ENCODE results near the gene ZNF319.
A peak's percentile ranks its signal among the peaks of the same experiment; 100 is the strongest.

ZNF319 gene

GRCh38 chr16:58036943-58037342, 36.5 kb upstream of the ZNF319 start:
- no peak for DNase-seq

DNA sequence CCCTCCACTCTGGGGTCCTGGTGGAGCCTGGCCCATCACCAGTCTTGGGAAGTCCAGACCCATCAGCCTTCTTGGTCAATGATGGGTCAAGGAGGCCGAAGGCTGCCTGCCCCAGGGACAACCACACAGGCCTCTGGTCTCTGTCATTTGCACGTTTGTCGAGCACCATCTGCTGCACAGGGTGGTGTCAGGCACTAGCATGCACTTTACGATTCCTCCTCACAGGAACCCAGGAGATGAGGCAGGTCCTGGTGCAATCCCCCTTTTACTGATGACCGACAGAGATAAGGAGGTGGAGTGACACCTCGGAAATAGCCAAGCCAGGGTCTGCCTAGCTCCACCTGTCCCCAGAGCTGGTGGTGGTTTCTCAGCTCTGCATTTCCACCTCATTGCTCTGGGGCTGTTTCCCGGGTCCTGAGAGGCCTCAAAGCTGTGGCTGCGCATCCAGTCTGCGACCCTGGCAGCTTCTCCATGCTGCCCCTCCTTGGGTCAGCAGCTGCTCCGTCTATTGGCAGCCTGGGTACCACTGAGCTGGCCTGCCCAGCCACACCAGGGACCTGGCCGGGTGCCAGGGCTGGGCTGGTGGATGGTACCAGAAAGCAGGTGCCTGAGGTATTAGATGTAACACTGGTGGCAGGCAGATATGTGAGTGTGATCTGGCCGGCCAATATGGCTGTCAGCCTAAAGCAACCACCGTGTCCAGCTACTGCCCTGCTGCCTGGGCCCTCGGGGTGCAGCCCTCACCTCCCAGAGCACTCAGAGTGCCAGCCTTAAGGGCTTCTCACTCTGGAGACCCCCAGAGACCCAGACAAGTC, 35.1 kb upstream of the ZNF319 start:
- no peak for DNase-seq

GRCh38 chr16:58034774-58035173, 34.3 kb upstream of the ZNF319 start:
- no peak for DNase-seq

DNA sequence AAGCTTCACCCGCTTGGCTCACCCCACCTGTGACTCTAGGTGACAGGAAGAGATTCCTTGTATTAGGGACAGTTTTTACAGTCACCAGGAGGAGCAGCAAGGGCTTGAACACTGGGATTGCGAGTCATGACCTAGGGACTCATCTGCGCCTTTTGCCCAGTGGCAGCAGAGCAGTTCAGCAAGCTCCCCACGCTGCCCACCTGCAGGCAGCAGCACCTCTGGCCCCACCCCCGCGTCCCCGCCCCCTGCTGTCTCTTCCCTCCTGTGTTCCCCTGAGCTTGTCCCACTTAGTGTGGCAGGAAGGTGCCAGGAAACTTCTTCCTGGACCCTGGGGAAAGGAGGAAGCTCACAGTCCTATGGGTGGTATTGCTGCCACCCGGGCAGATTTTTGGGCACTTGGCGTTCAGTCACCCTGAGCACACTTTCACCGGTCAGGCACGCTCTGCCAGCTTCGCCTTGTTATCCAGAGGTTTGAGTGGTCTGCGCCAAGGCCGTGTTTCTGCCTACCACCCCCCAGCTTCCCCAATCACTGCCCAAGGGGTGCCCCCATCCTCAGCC, 33.7 kb upstream of the ZNF319 start:
- DNase-seq: no peak

DNA sequence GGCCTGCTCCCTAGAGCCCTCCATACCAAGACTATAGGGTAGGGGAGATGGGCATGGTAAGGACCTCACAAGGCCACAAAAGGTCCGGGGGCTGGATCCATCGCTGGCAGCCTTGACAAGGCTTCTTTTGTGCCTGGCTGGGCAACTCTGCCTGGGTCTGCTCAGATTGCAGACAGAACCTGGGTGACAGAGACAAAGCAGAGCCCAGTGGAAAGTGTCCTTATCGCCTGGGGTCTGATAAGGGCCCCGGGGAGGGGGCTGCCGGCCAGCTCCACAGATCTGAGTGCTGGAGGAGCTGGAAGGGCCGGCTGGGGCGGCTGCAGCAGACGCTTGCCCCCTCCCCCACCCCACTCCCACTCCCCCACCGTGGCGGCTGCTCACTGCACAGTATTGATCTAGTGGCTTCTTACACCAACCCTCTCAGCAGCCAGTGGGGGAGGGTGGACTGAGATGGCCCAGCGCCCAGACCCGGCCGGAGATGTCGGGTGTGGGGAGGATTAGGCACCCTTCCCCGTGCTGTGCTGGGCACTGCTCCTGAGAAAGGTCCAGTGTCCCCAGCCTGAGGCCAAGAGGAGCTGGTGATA, 32.3 kb upstream of the ZNF319 start:
- no peak for DNase-seq

- no peak for DNase-seq
These were observed 30.7 kb upstream of the ZNF319 start for GRCh38 chr16:58031016-58031800.

GRCh38 chr16:58030136-58030840, 29.8 kb upstream of the ZNF319 start:
- no peak for DNase-seq

DNA sequence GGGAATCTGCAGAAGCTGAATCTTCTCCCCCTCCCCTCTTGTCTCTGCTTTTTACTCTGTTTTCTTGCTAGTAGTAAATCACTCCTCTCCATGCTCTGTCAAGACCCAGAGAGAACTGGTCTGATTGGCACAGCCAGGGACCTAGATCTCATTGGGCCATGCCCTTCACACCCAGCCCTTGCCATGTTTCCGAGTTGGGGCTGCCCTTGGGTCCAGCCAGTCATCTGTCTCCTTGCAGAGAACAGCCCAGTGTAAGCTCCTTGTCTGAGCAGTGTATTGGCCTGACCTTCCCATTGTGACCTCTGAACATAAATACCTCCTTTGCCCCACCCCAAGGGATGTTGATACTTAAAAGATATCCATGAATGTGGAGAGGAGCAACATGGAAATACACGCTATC, 28.9 kb upstream of the ZNF319 start:
- DNase-seq: no peak

- DNase-seq: no peak
These were observed 28.1 kb upstream of the ZNF319 start for GRCh38 chr16:58028541-58029070.

DNA sequence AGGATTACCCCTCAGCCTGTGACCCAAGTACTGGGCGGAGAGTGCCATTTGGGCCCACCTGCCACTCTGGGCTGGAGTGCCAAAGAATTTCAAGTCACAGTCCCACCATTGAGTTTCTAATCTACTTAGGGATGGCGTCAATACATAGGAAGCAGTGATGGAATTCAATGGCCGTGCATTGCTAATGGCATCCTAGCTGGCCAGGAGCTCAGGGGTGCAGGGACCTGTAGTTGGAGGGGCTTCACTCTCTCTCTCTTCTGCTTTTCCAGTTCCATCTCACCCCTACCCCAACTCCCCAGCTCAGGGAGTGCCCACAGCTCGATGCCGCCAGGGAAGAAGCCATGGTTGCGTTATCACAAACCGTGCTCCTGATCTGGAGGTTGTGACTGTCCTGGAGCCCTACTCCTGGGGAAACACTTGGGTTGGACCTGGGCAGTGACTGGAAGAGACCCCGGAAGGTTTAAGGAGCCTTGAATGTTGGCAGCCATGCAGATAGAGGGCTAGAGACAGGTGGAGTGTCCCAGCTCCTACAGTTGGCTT, 27.5 kb upstream of the ZNF319 start:
- no peak for DNase-seq

DNA sequence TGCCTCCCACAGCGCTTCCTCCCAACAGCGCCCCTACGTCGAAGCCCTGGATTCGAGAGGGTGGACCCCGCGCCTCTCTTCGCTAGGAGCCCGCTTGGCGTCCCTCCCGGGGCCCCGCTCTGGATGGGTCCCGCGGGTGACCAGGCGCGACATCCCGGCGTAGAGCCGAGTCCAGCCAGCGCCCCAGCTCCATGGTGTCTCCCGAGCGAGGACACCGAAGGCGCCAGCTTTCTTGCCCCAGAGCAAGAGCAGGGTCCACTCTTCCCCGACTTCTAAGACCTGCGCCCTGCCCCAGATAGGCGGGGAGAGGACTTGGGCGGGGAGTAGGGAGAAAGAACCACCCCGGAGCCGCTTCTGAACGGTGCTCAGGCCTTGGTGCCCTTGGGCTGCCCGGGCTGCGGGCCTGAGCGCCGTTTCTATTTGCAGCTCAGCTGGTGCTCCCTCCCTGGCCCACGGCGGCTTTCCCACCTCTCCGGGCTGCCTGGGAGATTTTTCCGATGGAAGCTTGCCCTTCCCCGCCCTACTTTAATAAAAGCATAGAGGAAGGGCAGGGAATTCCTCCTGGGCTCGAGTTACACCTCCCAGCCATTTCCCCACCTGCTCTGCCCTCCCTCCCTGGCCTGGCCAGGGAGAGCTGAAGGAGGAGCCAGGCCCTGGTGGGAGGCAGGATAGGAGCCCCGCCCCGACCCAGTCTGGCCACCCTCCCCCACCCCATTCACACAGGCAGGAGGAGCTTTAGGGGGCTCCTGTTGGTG, 26.9 kb upstream of the ZNF319 start:
- DNase-seq: no peak

DNA sequence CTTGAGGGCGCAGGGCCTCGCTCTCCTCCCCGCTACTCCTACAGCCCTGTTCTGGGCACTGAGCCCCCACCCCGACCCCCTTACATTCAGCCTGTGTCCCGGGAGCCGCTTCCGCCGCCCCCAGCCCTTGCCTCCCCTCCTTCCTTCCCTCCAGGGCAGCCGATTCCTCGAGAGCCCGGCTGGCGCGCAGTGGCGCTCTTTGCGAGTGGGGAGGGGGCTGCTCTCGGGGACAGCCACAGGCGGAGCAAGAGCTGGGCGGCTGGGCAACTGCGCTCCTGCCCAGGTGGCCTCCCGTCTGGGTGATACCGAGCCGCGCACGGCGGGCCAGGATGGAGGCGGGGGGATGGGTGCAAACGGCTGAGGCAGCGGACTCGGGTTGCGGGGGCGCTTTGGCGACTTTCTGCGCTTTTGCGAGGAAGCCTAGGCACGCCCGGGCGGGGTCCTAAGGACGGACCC, 26.3 kb upstream of the ZNF319 start:
- no peak for DNase-seq

GRCh38 chr16:58026139-58026704, 25.8 kb upstream of the ZNF319 start:
- no peak for DNase-seq

DNA sequence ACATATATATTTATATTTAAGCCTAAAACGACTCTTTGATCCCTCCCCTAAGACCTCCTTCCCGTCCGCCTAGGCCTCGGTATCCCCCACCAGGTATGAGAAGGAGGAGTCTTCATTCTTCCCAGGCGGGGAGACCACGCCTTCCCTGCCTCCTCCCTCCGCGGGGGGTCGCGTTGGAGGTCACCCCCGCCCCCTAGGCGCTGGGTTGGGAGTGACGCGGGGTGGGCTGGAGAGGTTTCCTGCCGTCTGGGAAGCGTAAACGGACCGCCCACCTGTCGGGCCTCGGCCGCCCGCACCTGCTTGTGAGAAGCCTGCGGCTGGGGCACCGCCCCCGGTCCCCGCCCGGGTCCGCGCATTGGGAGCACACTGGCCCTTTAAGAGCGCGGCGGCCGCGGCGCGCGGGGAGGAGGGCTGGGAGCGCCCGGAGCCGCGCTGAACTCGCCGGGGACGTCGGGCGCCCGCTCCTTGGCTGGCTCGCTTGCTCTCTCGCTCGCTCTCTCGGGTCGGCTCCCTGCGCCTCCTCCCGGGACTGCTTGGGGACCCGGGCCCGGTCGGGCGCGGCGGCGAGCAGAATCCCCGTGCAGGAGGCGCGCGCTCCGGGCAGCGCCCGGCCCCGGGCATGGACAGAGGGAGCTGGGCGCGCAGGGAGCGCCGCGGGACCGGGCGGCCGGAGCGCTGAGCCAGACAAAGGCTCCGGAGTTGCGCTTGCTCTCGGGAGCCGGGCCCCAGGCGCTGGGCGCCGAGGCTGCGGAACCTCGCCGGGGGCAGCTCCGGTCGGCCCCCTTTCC, 25.1 kb upstream of the ZNF319 start, which contains the start of gene MMP15:
MMP15 (plus strand) TSS at position 404 of the 788 bp plus-strand sequence. CDS start 597 bp downstream, outside the sequence.
- DNase-seq: peak; percentile 45

- DNase-seq: no peak
These were observed 24.2 kb upstream of the ZNF319 start for GRCh38 chr16:58024486-58025350.

- DNase-seq: no peak
These were observed 22.3 kb upstream of the ZNF319 start for GRCh38 chr16:58022601-58023371.

DNA sequence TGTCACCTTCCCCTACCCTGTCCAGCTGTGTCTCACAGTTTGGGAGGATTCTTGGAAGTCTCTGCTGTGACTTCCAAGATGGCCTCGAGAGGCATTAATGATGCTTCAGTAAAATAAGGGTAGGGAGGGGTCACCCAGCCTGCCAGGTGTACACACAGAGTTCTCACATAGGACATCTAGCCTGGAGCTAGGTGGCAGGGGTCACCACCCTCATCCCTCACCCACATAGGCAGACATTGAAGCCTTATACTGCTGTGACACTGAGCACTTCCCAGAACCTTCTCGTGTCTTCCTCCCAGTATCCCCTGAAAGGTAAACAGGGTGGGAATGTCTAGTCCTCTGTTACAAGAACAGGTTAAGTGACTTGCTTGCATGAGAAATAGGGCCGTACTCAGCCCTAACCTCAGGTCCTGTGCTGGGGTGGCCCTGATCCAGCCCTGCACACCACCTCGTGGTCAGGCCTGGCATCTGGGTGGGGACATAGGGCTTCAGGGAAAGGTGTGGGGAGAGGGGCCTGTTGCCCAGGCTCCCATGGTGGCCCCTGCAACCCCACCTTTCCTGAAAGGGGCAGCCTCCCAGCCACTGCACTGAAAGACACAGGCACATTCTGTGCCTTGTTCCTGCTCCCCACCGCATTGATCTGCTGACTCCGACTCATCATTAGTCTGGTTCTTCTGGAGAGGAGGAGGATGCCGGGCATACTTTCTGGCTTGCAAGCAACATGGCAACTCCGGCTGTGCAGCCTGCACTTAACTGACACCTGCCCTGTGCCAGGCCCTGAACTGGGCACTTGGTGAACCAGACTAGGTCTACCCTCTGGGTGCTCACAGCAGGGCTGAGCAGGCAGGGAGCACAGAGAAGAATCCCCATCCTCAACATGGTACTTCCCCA, 21.4 kb upstream of the ZNF319 start:
- no peak for DNase-seq

Data from activated gamma-delta T cell (primary cell).